ENCODE data around the gene GPR62.
A peak's percentile ranks its signal among the peaks of the same experiment; 100 is the strongest.
"Not testable (repeated sequence)": the region's sequence is repeated elsewhere in the genome, so short reads cannot be mapped to it uniquely, and the experiment has no call there.

Gene GPR62

GRCh38 chr3:51971350-51971749, 16.2 kb downstream of the GPR62 start:
- DNase-seq, result no peak

GRCh38 chr3:51974277-51974962, 19.2 kb downstream of the GPR62 start:
- no peak for DNase-seq

DNA sequence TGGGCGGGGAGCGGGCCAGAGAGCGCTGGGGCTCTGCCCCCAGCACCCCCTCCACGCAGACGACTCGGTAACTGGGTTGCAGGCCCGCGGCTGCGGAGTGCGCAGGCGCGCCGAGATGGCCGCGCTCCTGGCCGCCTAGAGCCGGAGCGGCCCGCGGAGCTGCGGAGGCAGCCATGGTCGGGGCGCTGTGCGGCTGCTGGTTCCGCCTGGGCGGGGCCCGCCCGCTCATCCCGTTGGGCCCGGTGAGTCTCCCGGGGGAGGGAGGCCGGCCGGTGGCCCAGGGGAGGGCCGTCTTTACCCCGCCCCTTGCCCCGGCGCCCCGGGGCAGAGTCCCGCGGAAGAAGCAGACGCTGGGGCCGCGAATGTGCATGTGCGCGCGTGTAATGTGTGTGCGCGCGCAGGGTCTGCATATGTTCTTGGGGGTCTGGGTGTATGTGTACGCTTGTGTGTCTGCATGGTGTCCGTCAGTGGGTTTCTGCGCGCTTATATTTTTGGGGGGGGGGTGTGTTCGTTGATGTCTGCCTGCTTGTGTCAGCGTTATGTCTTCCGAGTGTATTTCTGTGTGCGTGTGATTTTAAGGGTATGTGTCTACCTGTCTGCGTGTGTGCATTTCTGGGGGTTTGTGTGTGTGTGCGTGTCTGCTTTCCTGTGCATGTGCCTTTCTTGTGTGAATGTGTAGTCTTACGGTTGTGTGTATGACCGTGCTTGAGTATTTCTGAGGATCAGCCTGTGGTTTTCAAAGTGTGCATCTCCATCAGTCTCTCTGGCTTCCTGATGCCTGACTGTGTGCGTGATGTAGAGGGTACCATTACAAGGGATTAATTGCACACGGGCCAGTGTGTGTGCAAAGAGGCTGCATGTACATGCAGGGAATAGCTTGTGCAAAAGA, 20.0 kb downstream of the GPR62 start, which contains the start of gene ABHD14A:
Gene ABHD14A (plus strand): TSS at position 102 of the 889 bp plus-strand sequence. CDS start 72 bp downstream, at position 174.
- peak; percentile 25 for DNase-seq

DNA sequence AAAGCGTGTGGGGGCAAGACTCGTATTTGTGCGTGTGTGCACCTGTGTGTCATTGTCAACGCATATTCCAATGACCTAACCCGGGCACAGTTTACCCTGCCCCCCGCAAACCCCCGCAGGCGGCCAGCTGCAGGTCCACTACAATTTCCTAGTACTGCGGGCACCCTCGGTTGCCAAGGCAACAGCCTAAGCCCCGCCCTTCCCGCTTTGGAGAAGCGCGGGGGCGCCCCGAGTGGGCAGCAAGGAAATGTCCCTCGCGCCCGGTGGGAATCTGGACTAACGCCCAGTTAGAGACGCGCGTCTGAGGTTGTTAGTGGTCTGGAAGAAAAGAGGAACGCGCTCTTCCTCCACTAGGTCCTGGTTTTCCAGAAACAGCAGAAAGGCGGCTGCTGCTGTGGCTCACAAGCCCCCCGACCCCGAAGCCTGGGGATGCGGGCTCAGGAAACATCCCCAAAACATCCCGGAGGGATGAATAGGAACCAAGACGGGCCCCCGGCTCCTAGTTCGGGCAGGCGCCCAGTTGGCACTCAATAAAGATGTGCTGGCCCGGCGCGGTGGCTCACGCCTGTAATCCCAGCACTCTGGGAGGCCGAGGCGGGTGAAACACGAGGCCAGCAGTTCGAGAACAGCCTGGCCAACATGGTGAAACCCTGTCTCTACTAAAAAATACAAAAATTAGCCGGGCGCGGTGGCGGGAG, 20.8 kb downstream of the GPR62 start:
- DNase-seq, result no peak

DNA sequence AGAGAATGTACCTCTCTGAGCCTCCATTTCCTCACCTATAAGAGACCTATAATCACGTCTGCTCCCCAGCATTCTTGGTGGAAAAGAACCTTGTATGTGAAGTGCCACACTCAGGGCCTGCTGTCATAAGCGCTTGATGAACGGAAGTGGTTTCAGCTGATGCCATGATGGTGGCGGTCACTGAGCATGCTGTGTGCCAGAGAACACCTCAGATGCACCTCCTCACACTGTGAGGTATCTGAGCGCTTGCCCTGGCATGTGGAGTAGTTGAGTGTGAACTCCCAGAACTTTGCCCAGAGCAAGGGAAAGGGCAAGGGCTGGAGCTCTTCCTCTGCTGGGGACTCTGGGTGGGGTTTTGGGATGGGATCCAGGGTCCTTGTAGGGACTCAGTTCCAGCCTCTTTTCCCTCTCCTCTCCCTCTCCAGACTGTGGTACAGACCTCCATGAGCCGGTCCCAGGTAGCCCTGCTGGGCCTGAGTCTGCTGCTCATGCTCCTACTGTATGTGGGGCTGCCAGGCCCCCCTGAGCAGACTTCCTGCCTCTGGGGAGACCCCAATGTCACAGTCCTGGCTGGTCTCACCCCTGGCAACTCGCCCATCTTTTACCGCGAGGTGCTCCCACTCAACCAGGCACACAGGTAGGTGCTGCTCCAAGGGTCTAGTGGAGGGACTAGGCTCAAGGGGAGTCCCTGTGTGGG, 22.4 kb downstream of the GPR62 start:
- DNase-seq, result no peak

GRCh38 chr3:51978143-51978502, 22.9 kb downstream of the GPR62 start:
- no peak for DNase-seq

DNA sequence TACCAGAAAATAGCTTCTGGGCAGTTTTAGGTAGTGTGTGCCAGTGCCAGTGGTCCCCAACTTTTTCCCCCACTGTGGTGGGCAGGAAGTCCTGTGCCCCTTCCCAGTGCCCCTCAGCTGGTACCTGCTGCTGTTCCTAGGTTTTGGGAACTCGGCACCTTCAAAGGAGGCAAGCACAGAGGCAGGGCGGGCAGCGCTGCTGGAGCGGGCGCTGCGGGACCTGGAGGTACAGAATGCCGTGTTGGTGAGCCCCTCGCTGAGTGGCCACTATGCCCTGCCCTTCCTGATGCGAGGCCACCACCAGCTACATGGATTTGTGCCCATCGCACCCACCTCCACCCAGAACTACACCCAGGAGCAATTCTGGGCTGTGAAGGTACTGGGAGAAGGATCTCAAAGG, 25.1 kb downstream of the GPR62 start:
- no peak for DNase-seq

DNA sequence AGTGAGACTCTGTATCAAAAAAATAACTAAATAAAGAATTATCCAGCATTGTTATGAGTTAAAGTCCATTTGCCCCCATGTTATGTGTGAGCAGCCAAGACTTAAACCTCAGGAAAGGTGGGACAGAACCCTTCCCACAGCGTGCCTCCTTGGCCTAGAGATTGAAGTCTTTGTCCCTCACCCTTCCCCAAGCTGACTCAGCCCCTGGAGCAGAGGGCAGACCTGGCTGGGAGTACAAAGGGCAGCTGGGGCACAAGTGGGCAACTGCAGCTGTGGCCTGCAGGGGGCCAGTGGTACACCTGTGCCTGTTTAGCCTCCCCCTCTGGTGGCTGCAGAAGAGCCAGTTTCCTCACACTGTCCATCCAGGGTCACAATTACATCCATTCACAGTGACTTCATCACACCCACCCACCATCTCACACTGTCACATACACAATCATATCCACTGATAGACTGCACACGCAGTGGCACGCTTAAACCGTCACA, 27.2 kb downstream of the GPR62 start:
- DNase-seq, result no peak

- DNase-seq, result peak; percentile 46
Observed at GRCh38 chr3:51982838-51983577, 27.8 kb downstream of the GPR62 start, which contains the start of gene ACY1. ACY1 (plus strand) TSS chr3:51983535; CDS start chr3:51984065, 530 bp downstream.

DNA sequence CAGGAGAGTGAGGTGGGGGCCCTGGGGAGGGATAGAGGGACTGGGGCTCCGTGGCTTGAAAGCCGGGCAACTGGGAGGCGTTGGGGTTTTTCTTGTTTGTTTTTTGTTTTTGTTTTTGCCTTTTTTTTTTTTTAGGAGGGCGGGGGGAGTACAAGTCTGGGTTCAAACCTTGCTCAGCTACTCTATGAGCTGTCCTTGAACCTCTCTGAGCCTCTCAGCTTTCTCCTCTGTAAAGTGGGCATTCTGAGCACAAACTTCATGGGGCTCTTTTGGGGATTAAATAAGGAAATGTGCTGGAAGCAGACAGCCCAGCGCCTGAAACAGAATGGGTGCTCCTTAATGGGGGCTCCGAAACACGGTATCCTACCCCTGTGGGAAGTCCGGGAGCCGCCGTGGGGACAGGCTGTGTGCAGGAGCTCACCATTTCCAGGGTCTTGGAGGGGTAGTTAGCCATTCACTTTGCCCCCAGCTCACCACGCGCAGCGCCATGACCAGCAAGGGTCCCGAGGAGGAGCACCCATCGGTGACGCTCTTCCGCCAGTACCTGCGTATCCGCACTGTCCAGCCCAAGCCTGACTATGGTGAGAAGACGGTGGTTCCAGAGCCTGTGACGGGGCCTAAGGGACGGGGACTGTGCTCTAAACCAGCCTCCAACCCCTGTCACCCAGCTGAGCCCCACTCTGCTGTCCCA, 28.5 kb downstream of the GPR62 start:
- DNase-seq, result no peak

GRCh38 chr3:51984269-51984647, 29.1 kb downstream of the GPR62 start:
- no peak for DNase-seq

DNA sequence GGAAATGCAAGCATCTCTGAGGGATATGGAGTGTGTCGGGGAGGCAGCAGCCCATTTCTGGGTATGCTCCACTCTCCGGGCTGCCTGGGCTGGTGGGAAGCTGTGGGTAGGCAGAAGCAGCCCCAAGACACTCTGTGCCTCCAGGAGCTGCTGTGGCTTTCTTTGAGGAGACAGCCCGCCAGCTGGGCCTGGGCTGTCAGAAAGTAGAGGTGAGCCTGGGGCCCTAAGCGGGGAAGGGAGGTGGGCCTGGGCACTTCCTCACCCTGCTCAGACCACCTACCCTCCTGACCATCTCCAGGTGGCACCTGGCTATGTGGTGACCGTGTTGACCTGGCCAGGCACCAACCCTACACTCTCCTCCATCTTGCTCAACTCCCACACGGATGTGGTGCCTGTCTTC, 29.9 kb downstream of the GPR62 start:
- DNase-seq, result no peak

GRCh38 chr3:51986010-51986947, 31.1 kb downstream of the GPR62 start:
- no peak for DNase-seq

GRCh38 chr3:51987568-51987967, 32.4 kb downstream of the GPR62 start:
- DNase-seq, result no peak

- DNase-seq, result no peak
Observed at GRCh38 chr3:51988286-51989146, 33.3 kb downstream of the GPR62 start.

GRCh38 chr3:51990501-51990971, 35.4 kb downstream of the GPR62 start:
- not testable (repeated sequence) for DNase-seq

GRCh38 chr3:51992017-51992682, 37.0 kb downstream of the GPR62 start:
- no peak for DNase-seq

- not testable (repeated sequence) for DNase-seq
Observed at GRCh38 chr3:51993657-51994056, 38.5 kb downstream of the GPR62 start.

Data from NCI-H2029 (cell line).